ENCODE measurements around the gene COL8A1.

DNA sequence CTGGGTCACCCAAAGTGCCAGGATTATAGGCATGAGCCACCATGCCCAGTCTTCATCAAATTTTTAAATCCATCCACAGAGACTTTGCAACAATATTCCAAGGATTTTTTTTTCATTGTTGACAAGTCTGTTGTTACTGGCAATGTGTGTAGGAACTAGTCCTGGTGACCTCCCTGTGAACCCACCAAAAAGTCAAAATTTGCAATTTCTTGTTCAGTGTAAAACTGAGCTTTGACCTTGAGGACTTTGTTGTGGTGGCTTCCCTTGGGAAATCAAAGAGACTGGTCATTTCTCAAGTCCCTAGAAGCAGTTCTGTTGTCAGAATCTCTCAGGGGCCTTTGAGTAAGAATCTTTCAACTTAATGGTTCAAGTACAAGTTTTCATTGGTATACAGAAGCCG lies 36.9 kb upstream of the COL8A1 start:
- TF ChIP-seq CTCF (conservative IDR thresholded peaks at IDR 0.05), result no peak
- TF ChIP-seq ZFX (IDR thresholded peaks at IDR 0.05), result no peak

All from C4-2B (cell line).